CD4-positive, alpha-beta T cell treated with Interleukin-1 beta for 1 hour (primary cell): ENCODE data around the gene GLCE.

Experiments
- DNase-seq, 2 donors: peaks; one replicate each; pipeline ENCODE4 v3.0.0-alpha.2; 2020 to 2022

Gene GLCE

GRCh38 chr15:69160141-69160993 lies at the start of gene GLCE:
TSS of gene GLCE (plus strand) at chr15:69160635. CDS start at chr15:69255807, 95,172 bp downstream.
- DNase-seq, result peak; percentile 94

- no peak for DNase-seq
Measured at GRCh38 chr15:69114331-69114928, 46.0 kb upstream of the GLCE start.

GRCh38 chr15:69115031-69115430 lies 45.4 kb upstream of the GLCE start:
- DNase-seq, result no peak

GRCh38 chr15:69116391-69116790 lies 44.0 kb upstream of the GLCE start:
- no peak for DNase-seq

- DNase-seq, result no peak
Measured at GRCh38 chr15:69117431-69117871, 43.0 kb upstream of the GLCE start.

- DNase-seq, result no peak
Measured at GRCh38 chr15:69118089-69118488, 42.3 kb upstream of the GLCE start.

GRCh38 chr15:69119001-69119400 lies 41.4 kb upstream of the GLCE start:
- no peak for DNase-seq

- DNase-seq, result no peak
Measured at GRCh38 chr15:69119683-69120395, 40.6 kb upstream of the GLCE start.

- no peak for DNase-seq
Measured at GRCh38 chr15:69120732-69121131, 39.7 kb upstream of the GLCE start.

- no peak for DNase-seq
Measured at GRCh38 chr15:69121198-69121828, 39.1 kb upstream of the GLCE start.

- DNase-seq, result no peak
Measured at GRCh38 chr15:69125236-69125635, 35.2 kb upstream of the GLCE start.

- no peak for DNase-seq
Measured at GRCh38 chr15:69126054-69126469, 34.4 kb upstream of the GLCE start.

- DNase-seq, result no peak
Measured at GRCh38 chr15:69127306-69127705, 33.1 kb upstream of the GLCE start.

GRCh38 chr15:69128667-69129311 lies 31.6 kb upstream of the GLCE start:
- no peak for DNase-seq

- DNase-seq, result peak in 1 of 2 donors; percentile 19
Measured at GRCh38 chr15:69131362-69132220, 28.8 kb upstream of the GLCE start.

- DNase-seq, result no peak
Measured at GRCh38 chr15:69132430-69132829, 28.0 kb upstream of the GLCE start.

- no peak for DNase-seq
Measured at GRCh38 chr15:69132977-69133861, 27.2 kb upstream of the GLCE start.

GRCh38 chr15:69133862-69134519 lies 26.4 kb upstream of the GLCE start:
- no peak for DNase-seq

- no peak for DNase-seq
Measured at GRCh38 chr15:69134791-69135190, 25.6 kb upstream of the GLCE start.

GRCh38 chr15:69135499-69135898 lies 24.9 kb upstream of the GLCE start:
- no peak for DNase-seq
